Endothelial cell of umbilical vein (primary cell): Measurements from ENCODE around the gene SLC35D2.

Experiments used
- JUN ChIP-seq: IDR thresholded peaks from 2 replicates; pipeline ENCODE4 v1.6.1; 2011; ENCODE audit warnings: borderline replicate concordance, low read depth; ENCODE audit not compliant: insufficient read length, insufficient read depth
- POLR2A ChIP-seq: IDR thresholded peaks from 2 replicates; pipeline ENCODE4 v1.6.1; 2012; ENCODE audit warnings: low read depth, mild to moderate bottlenecking, control low read depth, low read length
- TF ChIP-seq, protein P1 (sequence below), 2 donors: IDR thresholded peaks; 1 replicate in 1 of 2; 2 replicates in 1 of 2; pipeline ENCODE4 v1.5.1; 2011; ENCODE audit warnings: low read length in 2 of 2, mild to moderate bottlenecking in 2 of 2, moderate library complexity in 2 of 2, control low read depth in 1 of 2, inconsistent platforms in 1 of 2, low read depth in 1 of 2; ENCODE audit not compliant: insufficient read depth in 1 of 2; ENCODE audit errors: extremely low read depth in 1 of 2

GRCh38 chr9:96395964-96396363 is 12.5 kb upstream of the SLC35D2 start:
- TF ChIP-seq, protein P1, sequence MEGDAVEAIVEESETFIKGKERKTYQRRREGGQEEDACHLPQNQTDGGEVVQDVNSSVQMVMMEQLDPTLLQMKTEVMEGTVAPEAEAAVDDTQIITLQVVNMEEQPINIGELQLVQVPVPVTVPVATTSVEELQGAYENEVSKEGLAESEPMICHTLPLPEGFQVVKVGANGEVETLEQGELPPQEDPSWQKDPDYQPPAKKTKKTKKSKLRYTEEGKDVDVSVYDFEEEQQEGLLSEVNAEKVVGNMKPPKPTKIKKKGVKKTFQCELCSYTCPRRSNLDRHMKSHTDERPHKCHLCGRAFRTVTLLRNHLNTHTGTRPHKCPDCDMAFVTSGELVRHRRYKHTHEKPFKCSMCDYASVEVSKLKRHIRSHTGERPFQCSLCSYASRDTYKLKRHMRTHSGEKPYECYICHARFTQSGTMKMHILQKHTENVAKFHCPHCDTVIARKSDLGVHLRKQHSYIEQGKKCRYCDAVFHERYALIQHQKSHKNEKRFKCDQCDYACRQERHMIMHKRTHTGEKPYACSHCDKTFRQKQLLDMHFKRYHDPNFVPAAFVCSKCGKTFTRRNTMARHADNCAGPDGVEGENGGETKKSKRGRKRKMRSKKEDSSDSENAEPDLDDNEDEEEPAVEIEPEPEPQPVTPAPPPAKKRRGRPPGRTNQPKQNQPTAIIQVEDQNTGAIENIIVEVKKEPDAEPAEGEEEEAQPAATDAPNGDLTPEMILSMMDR (IDR thresholded peaks at IDR 0.05; ENCODE audit: extremely low read depth in 1 of 2, insufficient read depth in 1 of 2, low read depth in 1 of 2, low read length in 2 of 2), result no peak
- TF ChIP-seq JUN (no peak), POLR2A (no peak)
